Upper lobe of right lung (tissue), 1 donor: ENCODE measurements around the gene ESPN. TPM values are rescaled to one million over a fixed set of nuclear protein-coding genes. Genes with fewer than 3 reads are reported as not detected.
A peak's percentile ranks its signal among the peaks of the same experiment; 100 is the strongest.

Experiments
- ATAC-seq: fragments of 200-7000 bp; cut with Tn5 transposase; one replicate; pipeline ENCODE4 v1.9.1; 2020; ENCODE audit warnings: mild to moderate bottlenecking, moderate library complexity
- DNase-seq: peaks from one replicate; pipeline ENCODE4 v3.0.0-alpha.2; 2020
- H3K27ac ChIP-seq: fragments of 200-600 bp; one replicate; pipeline ENCODE4 v1.8.0; 2022
- H3K27me3 ChIP-seq: fragments of 200-600 bp; one replicate; pipeline ENCODE4 v1.8.0; 2022; ENCODE audit warnings: mild to moderate bottlenecking
- H3K36me3 ChIP-seq: fragments of 200-600 bp; one replicate; pipeline ENCODE4 v1.8.0; 2022
- H3K4me1 ChIP-seq: fragments of 200-600 bp; one replicate; pipeline ENCODE4 v1.8.0; 2022
- H3K4me3 ChIP-seq: fragments of 200-600 bp; one replicate; pipeline ENCODE4 v1.8.0; 2022; ENCODE audit warnings: mild to moderate bottlenecking
- H3K9me3 ChIP-seq: fragments of 200-600 bp; one replicate; pipeline ENCODE4 v1.8.0; 2022
- CTCF ChIP-seq: fragments of 200-600 bp; IDR thresholded peaks from one replicate; pipeline ENCODE4 v1.8.0; 2022; ENCODE audit warnings: antibody characterized with exemption
- intact Hi-C: fragments of 100-400 bp; cut with DNase I; formaldehyde crosslinking; loops from one replicate; pipeline ENCODE4 v1.11.0; 2022
- microRNA-seq: library from miRNA; unstranded; fragments of <30 nt; microRNA quantifications from one replicate; pipeline ENCODE4 v1.2.0, GENCODE V29; 2020; ENCODE audit warnings: borderline microRNAs expressed
- total RNA-seq: library from RNA; stranded (reverse); fragmentation: NEBNext Ultra II Directional; extraction: Animal tissue kit (Norgen Biotek cat#: 25700); gene quantifications from one replicate; pipeline ENCODE4 v1.2.1, GENCODE V29; 2021
- donor health status: DM: no; HTN: yes; CAD: no; lungs with severe emphysema.

Gene ESPN
- total RNA-seq, 1 donor from 2014 or later, result 4.3 TPM

- intact Hi-C loops, result no loop called here
- DNase-seq, result no peak
Measured at GRCh38 chr1:6508154-6508815, 83.7 kb downstream of the ESPN start.

GRCh38 chr1:6508816-6509189 lies 84.2 kb downstream of the ESPN start:
- no peak for DNase-seq
- H3K4me1 ChIP-seq, result peaks cover 5% of the 10 kb centered on the region
- intact Hi-C loops, result no loop called here
- no peaks in the 10 kb centered on the region for H3K9me3 ChIP-seq
- H3K27ac ChIP-seq, result no peak overlapping the region
- no peaks in the 10 kb centered on the region for H3K27me3 ChIP-seq
- H3K36me3 ChIP-seq, result no peaks in the 10 kb centered on the region
- no peak for ATAC-seq
- H3K4me3 ChIP-seq, result no peak overlapping the region
- no peak for TF ChIP-seq CTCF

More at GRCh38 chr1:6508154-6508815, 83.7 kb downstream of the ESPN start:
- Histone ChIP-seq H3K4me1 (peaks cover 5% of the 10 kb centered on the region), H3K36me3 (no peaks in the 10 kb centered on the region), H3K9me3 (no peaks in the 10 kb centered on the region), H3K27me3 (no peaks in the 10 kb centered on the region), H3K4me3 (no peak overlapping the region), H3K27ac (no peak overlapping the region)
- no peak for ATAC-seq
- TF ChIP-seq CTCF, result no peak

GRCh38 chr1:6509220-6509918 lies 84.8 kb downstream of the ESPN start:
- no peak for DNase-seq
- Histone ChIP-seq H3K36me3 (no peaks in the 10 kb centered on the region), H3K4me3 (no peak overlapping the region), H3K9me3 (no peaks in the 10 kb centered on the region), H3K4me1 (peaks cover 5% of the 10 kb centered on the region), H3K27me3 (no peaks in the 10 kb centered on the region), H3K27ac (no peak overlapping the region)
- intact Hi-C loops, result no loop called here
- no peak for TF ChIP-seq CTCF
- ATAC-seq, result no peak

DNA sequence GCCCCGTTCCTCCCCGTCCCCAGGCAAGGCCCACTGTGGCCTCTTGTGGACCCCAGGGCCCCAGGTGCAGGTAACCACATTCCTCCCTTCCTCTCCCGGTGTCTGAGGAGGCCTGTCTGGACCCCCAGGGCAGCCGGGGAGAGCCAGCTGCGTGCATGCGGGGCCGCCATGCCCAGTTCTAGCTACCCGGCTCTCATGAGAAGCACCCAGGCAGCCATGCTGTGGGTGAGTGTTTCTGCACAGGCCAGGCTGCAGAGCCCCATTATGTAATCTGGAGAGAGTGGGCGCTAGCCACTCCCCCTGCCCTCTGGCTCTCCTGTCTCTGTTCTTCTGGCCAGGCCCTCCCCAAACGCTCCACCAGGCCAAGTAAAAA lies 85.3 kb downstream of the ESPN start:
- no peak for TF ChIP-seq CTCF
- Histone ChIP-seq H3K27me3 (no peaks in the 10 kb centered on the region), H3K36me3 (no peaks in the 10 kb centered on the region), H3K27ac (no peak overlapping the region), H3K4me1 (peaks cover 5% of the 10 kb centered on the region), H3K9me3 (no peaks in the 10 kb centered on the region), H3K4me3 (no peak overlapping the region)
- ATAC-seq (peak; percentile 84), DNase-seq (peak; percentile 78)
- intact Hi-C loops, result no loop called here

- ATAC-seq (no peak), DNase-seq (no peak)
- intact Hi-C loops, result no loop called here
- no peaks in the 10 kb centered on the region for H3K36me3 ChIP-seq
- H3K9me3 ChIP-seq, result no peaks in the 10 kb centered on the region
- TF ChIP-seq CTCF, result no peak
- H3K4me3 ChIP-seq, result no peak overlapping the region
- H3K4me1 ChIP-seq, result peaks cover 5% of the 10 kb centered on the region
- no peaks in the 10 kb centered on the region for H3K27me3 ChIP-seq
- H3K27ac ChIP-seq, result no peak overlapping the region
Measured at GRCh38 chr1:6510493-6510892, 85.9 kb downstream of the ESPN start.

Small RNA genes lying within 50 kb of the gene (microRNA-seq; reads per million reads assigned to microRNA genes)
- not detected for gene MIR4252

Other genes with a start within 250 kb of the ESPN start
- gene CHD5, start 244.5 kb upstream of the ESPN start, total RNA-seq, result 0.23 TPM
- 308 TPM for gene RPL22, start 225.2 kb upstream of the ESPN start, total RNA-seq
- gene RNF207, start 218.7 kb upstream of the ESPN start, total RNA-seq, result 12.7 TPM
- gene ICMT, start 188.8 kb upstream of the ESPN start, total RNA-seq, result 56.9 TPM
- not detected for gene HES3, start 180.6 kb upstream of the ESPN start, total RNA-seq
- gene GPR153, start 163.7 kb upstream of the ESPN start, total RNA-seq, result 16.9 TPM
- gene ACOT7, start 31.0 kb upstream of the ESPN start, total RNA-seq, result 22.8 TPM
- gene HES2, start 4.9 kb upstream of the ESPN start, total RNA-seq, result 5.7 TPM
- 10.0 TPM for gene TNFRSF25, start 41.4 kb downstream of the ESPN start, total RNA-seq
- gene PLEKHG5, start 66.9 kb downstream of the ESPN start, total RNA-seq, result 12.2 TPM
- 23.6 TPM for gene NOL9, start 129.7 kb downstream of the ESPN start, total RNA-seq
- gene TAS1R1, start 130.5 kb downstream of the ESPN start, total RNA-seq, result not detected
- gene ZBTB48, start 155.2 kb downstream of the ESPN start, total RNA-seq, result 31.5 TPM
- gene KLHL21, start 178.1 kb downstream of the ESPN start, total RNA-seq, result 21.8 TPM
- gene PHF13, start 189.0 kb downstream of the ESPN start, total RNA-seq, result 10.8 TPM
- gene THAP3, start 200.1 kb downstream of the ESPN start, total RNA-seq, result 15.3 TPM